HL-60 (cell line): ENCODE measurements around the gene WDR83.
A peak's percentile ranks its signal among the peaks of the same experiment; 100 is the strongest.
"Not testable (repeated sequence)": the region's sequence is repeated elsewhere in the genome, so short reads cannot be mapped to it uniquely, and the experiment has no call there.

ENCODE experiments used
- DNase-seq, 2 experiments: peaks; one replicate each; pipeline ENCODE4 v3.0.0-alpha.2; 2010 to 2020; ENCODE audit warnings: low read depth in 1 of 2, low spot score in 1 of 2
- H3K27ac ChIP-seq: fragments of 250-450 bp; sonication (Bioruptor Pico); replicated peaks from 2 replicates; pipeline ENCODE4 v1.5.1; 2020; ENCODE audit warnings: mild to moderate bottlenecking, moderate library complexity
- H3K27me3 ChIP-seq: fragments of 250-450 bp; sonication (Bioruptor Pico); 2 replicates; pipeline ENCODE4 v1.5.1; 2021; ENCODE audit warnings: mild to moderate bottlenecking, moderate library complexity; ENCODE audit not compliant: insufficient read depth, poor library complexity, severe bottlenecking
- H3K4me3 ChIP-seq: replicated peaks from 2 replicates; pipeline ENCODE4 v1.5.1; 2011; ENCODE audit warnings: mild to moderate bottlenecking, control low read depth, low read length; ENCODE audit not compliant: insufficient read depth
- CTCF ChIP-seq: IDR thresholded peaks from one replicate; pipeline ENCODE4 v1.5.1; 2011; ENCODE audit warnings: low read length, control low read depth, inconsistent platforms; ENCODE audit not compliant: insufficient read depth
- GABPA ChIP-seq: IDR thresholded peaks from 2 replicates; pipeline ENCODE4 v1.6.1; 2012; ENCODE audit warnings: low read depth
- POLR2AphosphoS5 ChIP-seq: IDR thresholded peaks from 2 replicates; pipeline ENCODE4 v1.6.1; 2012; ENCODE audit warnings: low read depth
- REST ChIP-seq: IDR thresholded peaks from 2 replicates; pipeline ENCODE4 v1.6.1; 2012; ENCODE audit warnings: low read depth; ENCODE audit not compliant: insufficient replicate concordance
- SPI1 ChIP-seq: IDR thresholded peaks from 2 replicates; pipeline ENCODE4 v1.6.1; 2012; ENCODE audit warnings: low read depth, mild to moderate bottlenecking, borderline replicate concordance
- long read RNA-seq: library from polyadenylated mRNA; unstranded; transcript quantifications from one replicate; pipeline ENCODE4 v2.0.0, GENCODE V29; 2020

Gene WDR83
- long read RNA-seq, transcript WDR83-201 (11 exons, 1,457 nt) = major isoform, 27 of 135 reads
- long read RNA-seq, partial matches to known transcripts = 99 of 135 reads
- long read RNA-seq, other reads (novel, unspliced or antisense) = 9 of 135 reads

GRCh38 chr19:12666265-12667048, at the start of gene WDR83, which contains the start of gene MAN2B1:
Gene WDR83, plus strand, starts transcription at chr19:12666807. Its CDS starts 2,984 bp downstream, at chr19:12669791.
Gene MAN2B1, minus strand, starts transcription at chr19:12666742. Its CDS starts 41 bp downstream, at chr19:12666701.
- Histone ChIP-seq H3K4me3 (peak within 1 kb of the TSS; percentile 94), H3K27ac (peak within 1 kb of the TSS; percentile 85), H3K27me3 (no peaks in the 10 kb centered on the region)
- peak; percentile 67 to 72 for DNase-seq
- TF ChIP-seq REST (no peak), POLR2AphosphoS5 (0 out of 2 replicates have a peak, but pooled peaks have one; percentile 8)

GRCh38 chr19:12617646-12618045, 49.0 kb upstream of the WDR83 start:
- no peak for TF ChIP-seq SPI1
- no peak for TF ChIP-seq CTCF
- TF ChIP-seq POLR2AphosphoS5 = no peak
- no peak for TF ChIP-seq GABPA
- TF ChIP-seq REST = no peak
- Histone ChIP-seq H3K4me3 (no peak overlapping the region), H3K27ac (no peak overlapping the region), H3K27me3 (no peaks in the 10 kb centered on the region)
- no peak for DNase-seq

GRCh38 chr19:12621253-12622024, 45.2 kb upstream of the WDR83 start:
- not testable (repeated sequence) for H3K27ac ChIP-seq

GRCh38 chr19:12623361-12624031, 43.1 kb upstream of the WDR83 start:
- no peaks in the 10 kb centered on the region for H3K27me3 ChIP-seq
- H3K27ac ChIP-seq = no peak overlapping the region
- TF ChIP-seq CTCF = no peak
- TF ChIP-seq GABPA = no peak
- TF ChIP-seq REST = no peak
- no peak for TF ChIP-seq POLR2AphosphoS5
- no peak for TF ChIP-seq SPI1
- no peak for DNase-seq
- no peak overlapping the region for H3K4me3 ChIP-seq

More at GRCh38 chr19:12621253-12622024, 45.2 kb upstream of the WDR83 start:
- not testable (repeated sequence) for H3K27me3 ChIP-seq, H3K4me3 ChIP-seq, DNase-seq
